GM23338 (cell line): ENCODE measurements around the gene SLC7A5. TPM values are rescaled to one million over a fixed set of nuclear protein-coding genes. Genes with fewer than 3 reads are reported as not detected.

ENCODE experiments used
- ATAC-seq: fragments of 200-7000 bp; cut with Tn5 transposase; 3 replicates; pipeline ENCODE4 v1.9.1; 2020
- DNase-seq: peaks from one replicate; pipeline ENCODE4 v3.0.0-alpha.2; 2015; ENCODE audit warnings: low spot score
- H2AFZ ChIP-seq: fragments of 200-600 bp; sonication (generic); 2 replicates; pipeline ENCODE4 v1.8.0; 2016; ENCODE audit warnings: antibody characterized with exemption, mild to moderate bottlenecking, moderate library complexity
- H3F3A ChIP-seq: fragments of 200-600 bp; sonication (generic); replicated peaks from 2 replicates; pipeline ENCODE4 v1.8.0; 2017; ENCODE audit warnings: antibody characterized with exemption, mixed run types, low read depth
- H3K27ac ChIP-seq: fragments of 200-600 bp; sonication (generic); 2 replicates; pipeline ENCODE4 v1.6.1; 2016; ENCODE audit warnings: low read depth
- H3K27me3 ChIP-seq: fragments of 200-600 bp; sonication (generic); 2 replicates; pipeline ENCODE4 v1.8.0; 2016; ENCODE audit warnings: mild to moderate bottlenecking, mixed run types, moderate library complexity; ENCODE audit not compliant: insufficient read depth
- H3K36me3 ChIP-seq: fragments of 200-600 bp; sonication (generic); 2 replicates; pipeline ENCODE4 v1.8.0; 2016; ENCODE audit warnings: mild to moderate bottlenecking; ENCODE audit not compliant: insufficient read depth
- H3K4me1 ChIP-seq: fragments of 200-600 bp; sonication (generic); 2 replicates; pipeline ENCODE4 v1.8.0; 2016; ENCODE audit warnings: mild to moderate bottlenecking, moderate library complexity; ENCODE audit not compliant: insufficient read depth
- H3K4me2 ChIP-seq: fragments of 200-600 bp; sonication (generic); 2 replicates; pipeline ENCODE4 v1.7.1; 2017; ENCODE audit warnings: mixed run types
- H3K4me3 ChIP-seq: fragments of 200-600 bp; sonication (generic); 2 replicates; pipeline ENCODE4 v1.6.1; 2016; ENCODE audit warnings: mixed run types
- H3K79me2 ChIP-seq: fragments of 200-600 bp; sonication (generic); replicated peaks from 2 replicates; pipeline ENCODE4 v1.8.0; 2017; ENCODE audit warnings: mild to moderate bottlenecking; ENCODE audit not compliant: insufficient read depth
- H3K9me2 ChIP-seq: fragments of 200-600 bp; sonication (generic); 2 replicates; pipeline ENCODE4 v1.8.0; 2017; ENCODE audit not compliant: insufficient read depth
- H4K20me1 ChIP-seq: fragments of 200-600 bp; sonication (generic); replicated peaks from 2 replicates; pipeline ENCODE4 v1.8.0; 2017; ENCODE audit warnings: mild to moderate bottlenecking; ENCODE audit not compliant: insufficient read depth
- H3K27ac Mint-ChIP-seq: 2 replicates; pipeline ENCODE4 v1.8.0; 2020; ENCODE audit warnings: inconsistent platforms, mild to moderate bottlenecking, moderate library complexity, mixed read lengths
- H3K27me3 Mint-ChIP-seq: 3 replicates; pipeline ENCODE4 v1.8.0; 2022; ENCODE audit warnings: low read depth, mild to moderate bottlenecking, moderate library complexity, mixed read lengths, inconsistent platforms; ENCODE audit not compliant: insufficient read depth, poor library complexity
- H3K36me3 Mint-ChIP-seq: 3 replicates; pipeline ENCODE4 v1.8.0; 2021; ENCODE audit warnings: low read depth, mild to moderate bottlenecking, inconsistent platforms, moderate library complexity, mixed read lengths
- H3K4me1 Mint-ChIP-seq: 3 replicates; pipeline ENCODE4 v1.8.0; 2020; ENCODE audit warnings: mild to moderate bottlenecking, inconsistent platforms, mixed read lengths
- H3K4me3 Mint-ChIP-seq: 3 replicates; pipeline ENCODE4 v1.8.0; 2021; ENCODE audit warnings: moderate library complexity, mild to moderate bottlenecking, inconsistent platforms, mixed read lengths
- H3K9me3 Mint-ChIP-seq: 3 replicates; pipeline ENCODE4 v1.8.0; 2020; ENCODE audit warnings: moderate library complexity, mild to moderate bottlenecking, inconsistent platforms, mixed read lengths
- STAT1 ChIP-seq: IDR thresholded peaks from one replicate; pipeline ENCODE4 v1.6.1; 2016; ENCODE audit warnings: antibody characterized with exemption; ENCODE audit not compliant: unreplicated experiment
- ZNF331 ChIP-seq: fragments of 250-450 bp; sonication (Bioruptor Pico); IDR thresholded peaks from 2 replicates; pipeline ENCODE4 v1.5.0; 2020; ENCODE audit warnings: low read depth, mild to moderate bottlenecking, moderate library complexity
- polyA plus RNA-seq: library from polyadenylated mRNA; unstranded; fragments of >200 nt; fragmentation: Nextera tagmentation; extraction: Ambion mirVana; gene quantifications from 2 replicates; pipeline ENCODE4 v1.2.1, GENCODE V29; 2016
- total RNA-seq: library from RNA; depleted of rRNA; stranded (reverse); fragments of >200 nt; shearing (Covaris generic); gene quantifications from 2 replicates; pipeline ENCODE4 v1.2.3, GENCODE V29; 2014
- TF ChIP-seq, protein P1 (sequence below), 2 experiments: fragments of 200-600 bp in 1 of 2; sonication (generic) in 1 of 2; conservative IDR thresholded peaks; 2 replicates each; pipeline versions ENCODE4 v1.5.1 to v1.6.1; 2016 to 2017; ENCODE audit warnings: antibody characterized with exemption in 2 of 2, low read depth in 2 of 2, mild to moderate bottlenecking in 2 of 2, moderate library complexity in 1 of 2
- TF ChIP-seq, protein P2 (sequence below): IDR thresholded peaks from 2 replicates; pipeline ENCODE4 v1.6.1; 2016; ENCODE audit warnings: antibody characterized with exemption
- TF ChIP-seq, protein P3 (sequence below): IDR thresholded peaks from one replicate; pipeline ENCODE4 v1.6.1; 2018; ENCODE audit warnings: antibody characterized with exemption; ENCODE audit not compliant: unreplicated experiment
- TF ChIP-seq, protein P4 (sequence below): fragments of 250-450 bp; sonication (Bioruptor Pico); IDR thresholded peaks from 2 replicates; pipeline ENCODE4 v1.5.0; 2020; ENCODE audit warnings: mild to moderate bottlenecking, moderate library complexity

The SLC7A5 gene
- total and polyA plus RNA-seq, 2 experiments from 2014 or later: 107 to 386 TPM

DNA sequence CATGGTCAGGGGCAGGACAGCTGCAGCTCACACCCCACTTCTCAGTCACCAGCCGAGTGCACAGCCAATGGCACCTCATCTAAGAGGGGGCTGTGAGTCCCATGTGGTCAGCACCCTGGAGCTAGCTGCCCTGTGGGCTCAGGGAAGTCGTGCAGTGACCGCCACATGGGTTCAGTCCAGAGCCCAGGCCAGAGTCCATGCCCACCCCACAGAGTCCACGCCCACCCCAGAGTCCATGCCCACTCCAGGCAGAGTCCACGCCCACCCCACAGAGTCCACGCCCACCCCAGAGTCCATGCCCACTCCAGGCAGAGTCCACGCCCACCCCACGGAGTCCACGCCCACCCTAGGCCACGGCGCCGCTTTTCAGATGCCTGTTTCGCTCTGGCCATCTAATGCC, 24.1 kb downstream of the SLC7A5 start:
- Mint-ChIP-seq H3K4me1 (peaks cover 33% of the 10 kb centered on the region), H3K9me3 (no peaks in the 10 kb centered on the region), H3K4me3 (no peak overlapping the region), H3K27ac (no peak overlapping the region), H3K27me3 (peaks cover 15% of the 10 kb centered on the region), H3K36me3 (peaks cover 60% of the 10 kb centered on the region)
- DNase-seq (no peak), ATAC-seq (no peak)
- Histone ChIP-seq H3K27me3 (no peaks in the 10 kb centered on the region), H3F3A (peaks cover 18% of the 10 kb centered on the region), H3K27ac (0 out of 2 replicates have a peak overlapping the region, but pooled peaks have one; percentile 69), H4K20me1 (peaks cover 15% of the 10 kb centered on the region), H3K9me2 (no peaks in the 10 kb centered on the region), H3K79me2 (peaks cover 91% of the 10 kb centered on the region), H2AFZ (no peak overlapping the region), H3K4me2 (no peak overlapping the region), H3K4me1 (peaks cover 7% of the 10 kb centered on the region; the same call in 1 of the 2 replicates), H3K4me3 (no peak overlapping the region), H3K36me3 (peaks cover 15% of the 10 kb centered on the region)
- TF ChIP-seq ZNF331 (CRISPR knock-in tag): no peak
- TF ChIP-seq, protein P1, sequence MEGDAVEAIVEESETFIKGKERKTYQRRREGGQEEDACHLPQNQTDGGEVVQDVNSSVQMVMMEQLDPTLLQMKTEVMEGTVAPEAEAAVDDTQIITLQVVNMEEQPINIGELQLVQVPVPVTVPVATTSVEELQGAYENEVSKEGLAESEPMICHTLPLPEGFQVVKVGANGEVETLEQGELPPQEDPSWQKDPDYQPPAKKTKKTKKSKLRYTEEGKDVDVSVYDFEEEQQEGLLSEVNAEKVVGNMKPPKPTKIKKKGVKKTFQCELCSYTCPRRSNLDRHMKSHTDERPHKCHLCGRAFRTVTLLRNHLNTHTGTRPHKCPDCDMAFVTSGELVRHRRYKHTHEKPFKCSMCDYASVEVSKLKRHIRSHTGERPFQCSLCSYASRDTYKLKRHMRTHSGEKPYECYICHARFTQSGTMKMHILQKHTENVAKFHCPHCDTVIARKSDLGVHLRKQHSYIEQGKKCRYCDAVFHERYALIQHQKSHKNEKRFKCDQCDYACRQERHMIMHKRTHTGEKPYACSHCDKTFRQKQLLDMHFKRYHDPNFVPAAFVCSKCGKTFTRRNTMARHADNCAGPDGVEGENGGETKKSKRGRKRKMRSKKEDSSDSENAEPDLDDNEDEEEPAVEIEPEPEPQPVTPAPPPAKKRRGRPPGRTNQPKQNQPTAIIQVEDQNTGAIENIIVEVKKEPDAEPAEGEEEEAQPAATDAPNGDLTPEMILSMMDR (conservative IDR thresholded peaks at IDR 0.05; ENCODE audit: low read depth in 2 of 2): no peak
- TF ChIP-seq, protein P2, sequence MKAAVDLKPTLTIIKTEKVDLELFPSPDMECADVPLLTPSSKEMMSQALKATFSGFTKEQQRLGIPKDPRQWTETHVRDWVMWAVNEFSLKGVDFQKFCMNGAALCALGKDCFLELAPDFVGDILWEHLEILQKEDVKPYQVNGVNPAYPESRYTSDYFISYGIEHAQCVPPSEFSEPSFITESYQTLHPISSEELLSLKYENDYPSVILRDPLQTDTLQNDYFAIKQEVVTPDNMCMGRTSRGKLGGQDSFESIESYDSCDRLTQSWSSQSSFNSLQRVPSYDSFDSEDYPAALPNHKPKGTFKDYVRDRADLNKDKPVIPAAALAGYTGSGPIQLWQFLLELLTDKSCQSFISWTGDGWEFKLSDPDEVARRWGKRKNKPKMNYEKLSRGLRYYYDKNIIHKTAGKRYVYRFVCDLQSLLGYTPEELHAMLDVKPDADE: no peak
- TF ChIP-seq, protein P3, sequence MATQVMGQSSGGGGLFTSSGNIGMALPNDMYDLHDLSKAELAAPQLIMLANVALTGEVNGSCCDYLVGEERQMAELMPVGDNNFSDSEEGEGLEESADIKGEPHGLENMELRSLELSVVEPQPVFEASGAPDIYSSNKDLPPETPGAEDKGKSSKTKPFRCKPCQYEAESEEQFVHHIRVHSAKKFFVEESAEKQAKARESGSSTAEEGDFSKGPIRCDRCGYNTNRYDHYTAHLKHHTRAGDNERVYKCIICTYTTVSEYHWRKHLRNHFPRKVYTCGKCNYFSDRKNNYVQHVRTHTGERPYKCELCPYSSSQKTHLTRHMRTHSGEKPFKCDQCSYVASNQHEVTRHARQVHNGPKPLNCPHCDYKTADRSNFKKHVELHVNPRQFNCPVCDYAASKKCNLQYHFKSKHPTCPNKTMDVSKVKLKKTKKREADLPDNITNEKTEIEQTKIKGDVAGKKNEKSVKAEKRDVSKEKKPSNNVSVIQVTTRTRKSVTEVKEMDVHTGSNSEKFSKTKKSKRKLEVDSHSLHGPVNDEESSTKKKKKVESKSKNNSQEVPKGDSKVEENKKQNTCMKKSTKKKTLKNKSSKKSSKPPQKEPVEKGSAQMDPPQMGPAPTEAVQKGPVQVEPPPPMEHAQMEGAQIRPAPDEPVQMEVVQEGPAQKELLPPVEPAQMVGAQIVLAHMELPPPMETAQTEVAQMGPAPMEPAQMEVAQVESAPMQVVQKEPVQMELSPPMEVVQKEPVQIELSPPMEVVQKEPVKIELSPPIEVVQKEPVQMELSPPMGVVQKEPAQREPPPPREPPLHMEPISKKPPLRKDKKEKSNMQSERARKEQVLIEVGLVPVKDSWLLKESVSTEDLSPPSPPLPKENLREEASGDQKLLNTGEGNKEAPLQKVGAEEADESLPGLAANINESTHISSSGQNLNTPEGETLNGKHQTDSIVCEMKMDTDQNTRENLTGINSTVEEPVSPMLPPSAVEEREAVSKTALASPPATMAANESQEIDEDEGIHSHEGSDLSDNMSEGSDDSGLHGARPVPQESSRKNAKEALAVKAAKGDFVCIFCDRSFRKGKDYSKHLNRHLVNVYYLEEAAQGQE: no peak

DNA sequence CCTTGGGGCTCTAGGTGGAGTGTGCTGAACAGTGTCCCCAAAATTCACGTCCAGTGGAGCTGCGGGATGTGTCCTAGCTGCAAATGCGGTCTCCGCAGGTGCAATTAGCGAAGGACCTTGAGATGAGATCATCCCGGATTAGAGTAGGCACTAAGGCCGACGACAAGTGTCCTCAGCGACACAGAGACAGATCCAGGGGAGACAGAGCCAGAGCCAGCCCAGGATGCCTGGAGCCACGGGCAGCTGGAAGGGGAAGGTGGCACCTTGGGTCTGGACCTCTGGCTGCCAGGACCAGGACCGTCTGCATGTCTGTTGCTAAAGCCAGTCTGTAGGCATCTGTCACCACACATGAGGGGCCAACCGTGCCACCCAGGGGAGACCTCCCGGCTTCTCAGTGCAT, 24.5 kb downstream of the SLC7A5 start:
- Histone ChIP-seq H3K4me1 (peaks cover 4% of the 10 kb centered on the region; the same call in 1 of the 2 replicates), H3K4me2 (no peak overlapping the region), H3F3A (peaks cover 17% of the 10 kb centered on the region), H4K20me1 (peaks cover 15% of the 10 kb centered on the region), H3K79me2 (peaks cover 87% of the 10 kb centered on the region), H3K27me3 (no peaks in the 10 kb centered on the region), H3K9me2 (no peaks in the 10 kb centered on the region), H3K4me3 (no peak overlapping the region), H3K36me3 (peaks cover 16% of the 10 kb centered on the region), H2AFZ (no peak overlapping the region), H3K27ac (peak overlapping the region; percentile 69; the same call in 1 of the 2 replicates)
- Mint-ChIP-seq H3K36me3 (peaks cover 58% of the 10 kb centered on the region), H3K4me1 (peaks cover 31% of the 10 kb centered on the region), H3K27ac (peak overlapping the region; percentile 84; the same call in 1 of the 2 replicates), H3K4me3 (no peak overlapping the region), H3K9me3 (no peaks in the 10 kb centered on the region), H3K27me3 (peaks cover 15% of the 10 kb centered on the region)
- DNase-seq: no peak
- no peak for ATAC-seq
- TF ChIP-seq, protein P4, sequence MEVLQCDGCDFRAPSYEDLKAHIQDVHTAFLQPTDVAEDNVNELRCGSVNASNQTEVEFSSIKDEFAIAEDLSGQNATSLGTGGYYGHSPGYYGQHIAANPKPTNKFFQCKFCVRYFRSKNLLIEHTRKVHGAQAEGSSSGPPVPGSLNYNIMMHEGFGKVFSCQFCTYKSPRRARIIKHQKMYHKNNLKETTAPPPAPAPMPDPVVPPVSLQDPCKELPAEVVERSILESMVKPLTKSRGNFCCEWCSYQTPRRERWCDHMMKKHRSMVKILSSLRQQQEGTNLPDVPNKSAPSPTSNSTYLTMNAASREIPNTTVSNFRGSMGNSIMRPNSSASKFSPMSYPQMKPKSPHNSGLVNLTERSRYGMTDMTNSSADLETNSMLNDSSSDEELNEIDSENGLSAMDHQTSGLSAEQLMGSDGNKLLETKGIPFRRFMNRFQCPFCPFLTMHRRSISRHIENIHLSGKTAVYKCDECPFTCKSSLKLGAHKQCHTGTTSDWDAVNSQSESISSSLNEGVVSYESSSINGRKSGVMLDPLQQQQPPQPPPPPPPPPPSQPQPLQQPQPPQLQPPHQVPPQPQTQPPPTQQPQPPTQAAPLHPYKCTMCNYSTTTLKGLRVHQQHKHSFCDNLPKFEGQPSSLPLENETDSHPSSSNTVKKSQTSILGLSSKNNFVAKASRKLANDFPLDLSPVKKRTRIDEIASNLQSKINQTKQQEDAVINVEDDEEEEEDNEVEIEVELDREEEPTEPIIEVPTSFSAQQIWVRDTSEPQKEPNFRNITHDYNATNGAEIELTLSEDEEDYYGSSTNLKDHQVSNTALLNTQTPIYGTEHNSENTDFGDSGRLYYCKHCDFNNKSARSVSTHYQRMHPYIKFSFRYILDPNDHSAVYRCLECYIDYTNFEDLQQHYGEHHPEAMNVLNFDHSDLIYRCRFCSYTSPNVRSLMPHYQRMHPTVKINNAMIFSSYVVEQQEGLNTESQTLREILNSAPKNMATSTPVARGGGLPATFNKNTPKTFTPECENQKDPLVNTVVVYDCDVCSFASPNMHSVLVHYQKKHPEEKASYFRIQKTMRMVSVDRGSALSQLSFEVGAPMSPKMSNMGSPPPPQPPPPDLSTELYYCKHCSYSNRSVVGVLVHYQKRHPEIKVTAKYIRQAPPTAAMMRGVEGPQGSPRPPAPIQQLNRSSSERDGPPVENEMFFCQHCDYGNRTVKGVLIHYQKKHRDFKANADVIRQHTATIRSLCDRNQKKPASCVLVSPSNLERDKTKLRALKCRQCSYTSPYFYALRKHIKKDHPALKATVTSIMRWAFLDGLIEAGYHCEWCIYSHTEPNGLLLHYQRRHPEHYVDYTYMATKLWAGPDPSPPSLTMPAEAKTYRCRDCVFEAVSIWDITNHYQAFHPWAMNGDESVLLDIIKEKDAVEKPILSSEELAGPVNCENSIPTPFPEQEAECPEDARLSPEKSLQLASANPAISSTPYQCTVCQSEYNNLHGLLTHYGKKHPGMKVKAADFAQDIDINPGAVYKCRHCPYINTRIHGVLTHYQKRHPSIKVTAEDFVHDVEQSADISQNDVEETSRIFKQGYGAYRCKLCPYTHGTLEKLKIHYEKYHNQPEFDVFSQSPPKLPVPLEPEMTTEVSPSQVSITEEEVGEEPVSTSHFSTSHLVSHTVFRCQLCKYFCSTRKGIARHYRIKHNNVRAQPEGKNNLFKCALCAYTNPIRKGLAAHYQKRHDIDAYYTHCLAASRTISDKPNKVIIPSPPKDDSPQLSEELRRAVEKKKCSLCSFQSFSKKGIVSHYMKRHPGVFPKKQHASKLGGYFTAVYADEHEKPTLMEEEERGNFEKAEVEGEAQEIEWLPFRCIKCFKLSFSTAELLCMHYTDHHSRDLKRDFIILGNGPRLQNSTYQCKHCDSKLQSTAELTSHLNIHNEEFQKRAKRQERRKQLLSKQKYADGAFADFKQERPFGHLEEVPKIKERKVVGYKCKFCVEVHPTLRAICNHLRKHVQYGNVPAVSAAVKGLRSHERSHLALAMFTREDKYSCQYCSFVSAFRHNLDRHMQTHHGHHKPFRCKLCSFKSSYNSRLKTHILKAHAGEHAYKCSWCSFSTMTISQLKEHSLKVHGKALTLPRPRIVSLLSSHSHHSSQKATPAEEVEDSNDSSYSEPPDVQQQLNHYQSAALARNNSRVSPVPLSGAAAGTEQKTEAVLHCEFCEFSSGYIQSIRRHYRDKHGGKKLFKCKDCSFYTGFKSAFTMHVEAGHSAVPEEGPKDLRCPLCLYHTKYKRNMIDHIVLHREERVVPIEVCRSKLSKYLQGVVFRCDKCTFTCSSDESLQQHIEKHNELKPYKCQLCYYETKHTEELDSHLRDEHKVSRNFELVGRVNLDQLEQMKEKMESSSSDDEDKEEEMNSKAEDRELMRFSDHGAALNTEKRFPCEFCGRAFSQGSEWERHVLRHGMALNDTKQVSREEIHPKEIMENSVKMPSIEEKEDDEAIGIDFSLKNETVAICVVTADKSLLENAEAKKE: no peak
- no peak for TF ChIP-seq STAT1
- TF ChIP-seq, protein P2: no peak
